ENCODE data around the gene RAD21L1.

GRCh38 chr20:1295276-1295930 is 69.6 kb downstream of the RAD21L1 start:
- TF ChIP-seq EZH2 (IDR thresholded peaks at IDR 0.05; ENCODE audit: borderline replicate concordance, low read length) (no peak), CTCF (conservative IDR thresholded peaks at IDR 0.05 in 1 of 2, IDR thresholded peaks at IDR 0.05 in 1 of 2; ENCODE audit: extremely low read depth in 1 of 2, insufficient read depth in 1 of 2, low read depth in 1 of 2, low read length in 2 of 2) (no peak)

All from mammary epithelial cell (primary cell).